ENCODE results near the gene SHE. TPM values are rescaled to one million over a fixed set of nuclear protein-coding genes. Genes with fewer than 3 reads are reported as not detected.

SHE gene
- total RNA-seq, 1 donor from 2014 or later = 30.5 TPM

- DNase-seq (ENCODE audit: low spot score) (no peak), ATAC-seq (no peak)
- intact Hi-C loops (cut with DNase I) = no loop called here
Measured at GRCh38 chr1:154521695-154522094, 19.5 kb upstream of the SHE start.

- intact Hi-C loops (cut with DNase I) = no loop called here
- DNase-seq (ENCODE audit: low spot score) (no peak), ATAC-seq (peak; percentile 51)
Measured at GRCh38 chr1:154520333-154520732, 18.1 kb upstream of the SHE start.

- ATAC-seq (no peak), DNase-seq (ENCODE audit: low spot score) (peak; percentile 43)
- intact Hi-C loops (cut with DNase I) = no loop called here
Measured at GRCh38 chr1:154519591-154519991, 17.4 kb upstream of the SHE start.

- intact Hi-C loops (cut with DNase I) = no loop called here
- ATAC-seq (no peak), DNase-seq (ENCODE audit: low spot score) (no peak)
Measured at GRCh38 chr1:154517661-154518060, 15.4 kb upstream of the SHE start.

- intact Hi-C loops (cut with DNase I) = no loop called here
- ATAC-seq = no peak
- no peak for DNase-seq (ENCODE audit: low spot score)
Measured at GRCh38 chr1:154514066-154514553, 11.9 kb upstream of the SHE start.

GRCh38 chr1:154512760-154513159 is 10.5 kb upstream of the SHE start:
- no peak for DNase-seq (ENCODE audit: low spot score)
- ATAC-seq = no peak
- intact Hi-C loops (cut with DNase I) = no loop called here

- ATAC-seq (no peak), DNase-seq (ENCODE audit: low spot score) (no peak)
- intact Hi-C loops (cut with DNase I) = no loop called here
Measured at GRCh38 chr1:154503898-154504297, 1.7 kb upstream of the SHE start.

GRCh38 chr1:154502744-154503115 is 518 bp upstream of the SHE start:
- intact Hi-C loops (cut with DNase I) = no loop called here
- peak; percentile 41 for ATAC-seq
- DNase-seq (ENCODE audit: low spot score) = no peak

- intact Hi-C loops (cut with DNase I) = no loop called here
- DNase-seq (ENCODE audit: low spot score) = peak; percentile 78
- ATAC-seq = peak; percentile 84
Measured at GRCh38 chr1:154501423-154502065, 668 bp downstream of the SHE start.

GRCh38 chr1:154500533-154500932 is 1.7 kb downstream of the SHE start:
- no peak for ATAC-seq
- no peak for DNase-seq (ENCODE audit: low spot score)
- intact Hi-C loops (cut with DNase I) = no loop called here

GRCh38 chr1:154499446-154499845 is 2.8 kb downstream of the SHE start:
- intact Hi-C loops (cut with DNase I) = no loop called here
- ATAC-seq (no peak), DNase-seq (ENCODE audit: low spot score) (no peak)

- intact Hi-C loops (cut with DNase I) = no loop called here
- DNase-seq (ENCODE audit: low spot score) (no peak), ATAC-seq (peak; percentile 61)
Measured at GRCh38 chr1:154497026-154497806, 5.0 kb downstream of the SHE start.

GRCh38 chr1:154496383-154496782 is 5.8 kb downstream of the SHE start:
- DNase-seq (ENCODE audit: low spot score) = no peak
- ATAC-seq = no peak
- intact Hi-C loops (cut with DNase I) = no loop called here

- intact Hi-C loops (cut with DNase I) = no loop called here
- ATAC-seq = no peak
- DNase-seq (ENCODE audit: low spot score) = no peak
Measured at GRCh38 chr1:154495496-154496273, 6.5 kb downstream of the SHE start.

GRCh38 chr1:154493276-154493675 is 8.9 kb downstream of the SHE start:
- DNase-seq (ENCODE audit: low spot score) (no peak), ATAC-seq (peak; percentile 68)
- intact Hi-C loops (cut with DNase I) = no loop called here

- no peak for ATAC-seq
- intact Hi-C loops (cut with DNase I) = no loop called here
- DNase-seq (ENCODE audit: low spot score) = no peak
Measured at GRCh38 chr1:154492115-154492514, 10.1 kb downstream of the SHE start.

GRCh38 chr1:154490317-154490716 is 11.9 kb downstream of the SHE start:
- ATAC-seq (no peak), DNase-seq (ENCODE audit: low spot score) (no peak)
- intact Hi-C loops (cut with DNase I) = no loop called here

GRCh38 chr1:154489695-154490274 is 12.4 kb downstream of the SHE start:
- DNase-seq (ENCODE audit: low spot score) = no peak
- intact Hi-C loops (cut with DNase I) = loop anchor here (10.0 kb wide), 1 partner anchor 55 kb away; no protein-coding TSS in a partner anchor
- ATAC-seq = no peak

GRCh38 chr1:154488922-154489321 is 13.3 kb downstream of the SHE start:
- intact Hi-C loops (cut with DNase I) = loop anchor here (10.0 kb wide), 1 partner anchor 56 kb away; no protein-coding TSS in a partner anchor
- no peak for DNase-seq (ENCODE audit: low spot score)
- no peak for ATAC-seq

Data from sciatic nerve (tissue), 2 donors.